HepG2 (cell line): ENCODE measurements around the gene CYP11A1. TPM values are rescaled to one million over a fixed set of nuclear protein-coding genes. Genes with fewer than 3 reads are reported as not detected.

ENCODE experiments used
- CBX5 ChIP-seq: sonication (generic); formaldehyde crosslinking; IDR thresholded peaks from 2 replicates; pipeline ENCODE4 v1.4.0; 2020; ENCODE audit warnings: missing genetic modification reagents, borderline replicate concordance
- CC2D1A ChIP-seq: sonication (generic); formaldehyde crosslinking; IDR thresholded peaks from 2 replicates; pipeline ENCODE4 v1.8.1; 2023; ENCODE audit warnings: mild to moderate bottlenecking, missing genetic modification reagents
- CCDC6 ChIP-seq: sonication (generic); formaldehyde crosslinking; IDR thresholded peaks from 2 replicates; pipeline ENCODE4 v1.8.1; 2022; ENCODE audit warnings: mild to moderate bottlenecking, missing genetic modification reagents, moderate library complexity
- CENPT ChIP-seq: sonication (generic); formaldehyde crosslinking; IDR thresholded peaks from 2 replicates; pipeline ENCODE4 v1.8.0; 2022; ENCODE audit warnings: low read depth, mild to moderate bottlenecking, moderate library complexity, missing genetic modification reagents
- HINFP ChIP-seq: sonication (generic); formaldehyde crosslinking; IDR thresholded peaks from 2 replicates; pipeline ENCODE4 v1.4.0; 2020; ENCODE audit warnings: low read depth, mild to moderate bottlenecking, missing genetic modification reagents
- HMGA1 ChIP-seq: sonication (generic); formaldehyde crosslinking; conservative IDR thresholded peaks from 2 replicates; pipeline ENCODE4 v1.4.0; 2020; ENCODE audit warnings: missing genetic modification reagents
- HNRNPUL1 ChIP-seq: fragments of 200-400 bp; formaldehyde crosslinking; IDR thresholded peaks from 2 replicates; pipeline ENCODE4 v1.6.1; 2017; ENCODE audit warnings: low read depth, mild to moderate bottlenecking, low read length, moderate library complexity
- KDM5A ChIP-seq: fragments of 200-600 bp; sonication (generic); IDR thresholded peaks from 2 replicates; pipeline ENCODE4 v1.7.0; 2018; ENCODE audit warnings: antibody characterized with exemption, mild to moderate bottlenecking, low read length, borderline replicate concordance
- PAX8 ChIP-seq: sonication (generic); formaldehyde crosslinking; IDR thresholded peaks from 2 replicates; pipeline ENCODE4 v1.8.0; 2022; ENCODE audit warnings: mild to moderate bottlenecking, missing genetic modification reagents, borderline replicate concordance
- PBX2 ChIP-seq: IDR thresholded peaks from 2 replicates; pipeline ENCODE4 v1.6.1; 2016; ENCODE audit warnings: control low read depth
- PHF5A ChIP-seq: IDR thresholded peaks from one replicate; pipeline ENCODE4 v1.6.1; 2018; ENCODE audit warnings: low read depth, missing genetic modification reagents; ENCODE audit not compliant: unreplicated experiment
- PRDM15 ChIP-seq: sonication (generic); formaldehyde crosslinking; IDR thresholded peaks from 2 replicates; pipeline ENCODE4 v1.4.0; 2020; ENCODE audit warnings: missing genetic modification reagents
- SALL2 ChIP-seq: sonication (generic); formaldehyde crosslinking; IDR thresholded peaks from 2 replicates; pipeline ENCODE4 v1.8.1; 2023; ENCODE audit warnings: mild to moderate bottlenecking, missing genetic modification reagents, inconsistent platforms
- SIN3B ChIP-seq: fragments of 150-350 bp; IDR thresholded peaks from 2 replicates; pipeline ENCODE4 v1.6.1; 2014; ENCODE audit warnings: low read length
- THAP7 ChIP-seq: sonication (generic); formaldehyde crosslinking; IDR thresholded peaks from 2 replicates; pipeline ENCODE4 v1.8.1; 2023; ENCODE audit warnings: mild to moderate bottlenecking, missing genetic modification reagents
- ZBTB46 ChIP-seq: sonication (generic); formaldehyde crosslinking; IDR thresholded peaks from 2 replicates; pipeline ENCODE4 v1.4.0; 2020; ENCODE audit warnings: mild to moderate bottlenecking, missing genetic modification reagents, borderline replicate concordance
- ZBTB7A ChIP-seq: sonication (generic); formaldehyde crosslinking; IDR thresholded peaks from 2 replicates; pipeline ENCODE4 v1.8.0; 2022; ENCODE audit warnings: mild to moderate bottlenecking, missing genetic modification reagents
- polyA plus RNA-seq, 8 experiments: library from polyadenylated mRNA; depleted of rRNA in 3 of 8; stranded (reverse) in 7 of 8; unstranded in 1 of 8; fragments of >200 nt; fragmentation: Illumina TruSeq in 4 of 8; extraction: Trizol in 4 of 8; gene quantifications; 2 replicates each; pipeline versions ENCODE4 v1.2.1 to v1.2.3, GENCODE V29; 2011 to 2016; ENCODE audit warnings: low read depth in 4 of 8, missing spikeins in 1 of 8, mixed read lengths in 1 of 8; ENCODE audit not compliant: insufficient read depth in 1 of 8
- total RNA-seq, 5 experiments: library from RNA; depleted of rRNA; stranded (reverse); fragments of >200 nt; fragmentation: Illumina TruSeq; extraction: Trizol; gene quantifications; 2 replicates each; pipeline ENCODE4 v1.2.3, GENCODE V29; 2016; ENCODE audit warnings: low read depth in 1 of 5

The CYP11A1 gene
- total and polyA plus RNA-seq, 2 of the 13 experiments (the other 11 are each of a cell fraction or from before 2014, with no cell fraction given): 0.66 to 0.92 TPM

- TF ChIP-seq HMGA1: no peak
- no peak for TF ChIP-seq PAX8 (CRISPR knock-in tag)
- no peak for TF ChIP-seq PBX2 (CRISPR knock-in tag)
- no peak for TF ChIP-seq CC2D1A
- 0 out of 2 replicates have a peak, but pooled peaks have one; percentile 77 for TF ChIP-seq CENPT (CRISPR knock-in tag)
- no peak for TF ChIP-seq KDM5A
- no peak for TF ChIP-seq HNRNPUL1
- TF ChIP-seq ZBTB7A: no peak
- TF ChIP-seq THAP7 (CRISPR knock-in tag): no peak
- TF ChIP-seq SIN3B: no peak
- TF ChIP-seq ZBTB46 (CRISPR knock-in tag): no peak
- TF ChIP-seq CCDC6 (CRISPR knock-in tag): peak; percentile 88
- TF ChIP-seq CBX5 (CRISPR knock-in tag): peak; percentile 50; the same call in 1 of the 2 replicates
- TF ChIP-seq PHF5A (CRISPR knock-in tag): no peak
- TF ChIP-seq PRDM15 (CRISPR knock-in tag): peak; percentile 58; the same call in 1 of the 2 replicates
- TF ChIP-seq SALL2 (CRISPR knock-in tag): peak; percentile 76
- peak; percentile 38; the same call in 1 of the 2 replicates for TF ChIP-seq HINFP (CRISPR knock-in tag)
Measured at GRCh38 chr15:74291101-74292071, 76.1 kb downstream of the CYP11A1 start (continued).
